ENCODE measurements around the gene PGAP2.

Gene PGAP2

GRCh38 chr11:3815845-3816244, 7.5 kb downstream of the PGAP2 start:
- H3K4me2 ChIP-seq, result peak overlapping the region in 2 of 11 experiments; percentile 34 to 53; a peak in 4 of 22 replicates
- no peak overlapping the region for H3K4me3 ChIP-seq
- H4K20me1 ChIP-seq, result no peaks in the 10 kb centered on the region; a peak in 1 of 22 replicates
- no peaks in the 10 kb centered on the region for H3K9me3 ChIP-seq (replicated peaks in 1 of 11)
- 0 out of 22 replicates have a peak overlapping the region, but pooled peaks of 1 of the 11 experiments have one; percentile 5 for H3K9ac ChIP-seq
- H3K27me3 ChIP-seq, result no peaks in the 10 kb centered on the region
- peaks cover 0 to 18% (median under 1%) of the 10 kb centered on the region in 11 experiments; a peak in 7 of 22 replicates for H3K36me3 ChIP-seq
- TF ChIP-seq Cebpa-rat (IDR thresholded peaks at IDR 0.05), result no peak
- H3K27ac ChIP-seq, result no peak overlapping the region
- peaks cover 10 to 25% (median 18%) of the 10 kb centered on the region in 10 experiments for H3K4me1 ChIP-seq

- Histone ChIP-seq H3K36me3 (peaks cover 0 to 11% (median 4%) of the 10 kb centered on the region in 11 experiments; a peak in 7 of 22 replicates), H3K4me1 (peaks cover 10 to 30% (median 17%) of the 10 kb centered on the region in 10 experiments), H3K9me3 (replicated peaks in 1 of 11) (no peaks in the 10 kb centered on the region), H3K9ac (peak overlapping the region in 4 of 11 experiments; percentile 10 to 43 (median 28); a peak in 4 of 22 replicates), H3K4me3 (no peak overlapping the region), H3K27me3 (no peaks in the 10 kb centered on the region), H4K20me1 (no peaks in the 10 kb centered on the region; a peak in 1 of 22 replicates), H3K4me2 (peak overlapping the region; percentile 34 to 74 (median 53); a peak in 21 of 22 replicates), H3K27ac (peak overlapping the region in 5 of 11 experiments; percentile 17 to 52 (median 45); a peak in 8 of 22 replicates)
- TF ChIP-seq Cebpa-rat (IDR thresholded peaks at IDR 0.05), result no peak
Observed at GRCh38 chr11:3816673-3817072, 8.3 kb downstream of the PGAP2 start.

- Histone ChIP-seq H3K36me3 (peaks cover 0 to 11% (median 4%) of the 10 kb centered on the region in 11 experiments; a peak in 8 of 22 replicates), H3K4me3 (no peak overlapping the region), H3K4me1 (peaks cover 10 to 33% (median 17%) of the 10 kb centered on the region in 10 experiments), H3K27ac (peak overlapping the region in 7 of 11 experiments; percentile 10 to 52 (median 44); a peak in 12 of 22 replicates), H3K9ac (peak overlapping the region in 7 of 11 experiments; percentile 10 to 43 (median 24); a peak in 9 of 22 replicates), H3K27me3 (no peaks in the 10 kb centered on the region), H3K4me2 (peak overlapping the region; percentile 34 to 74 (median 53)), H4K20me1 (no peaks in the 10 kb centered on the region; a peak in 1 of 22 replicates), H3K9me3 (replicated peaks in 1 of 11) (no peaks in the 10 kb centered on the region)
- no peak for TF ChIP-seq Cebpa-rat (IDR thresholded peaks at IDR 0.05)
Observed at GRCh38 chr11:3817181-3817800, 8.9 kb downstream of the PGAP2 start.

- H3K4me3 ChIP-seq, result no peak overlapping the region
- H3K27ac ChIP-seq, result no peak overlapping the region
- H3K36me3 ChIP-seq, result peaks cover 8 to 33% (median 23%) of the 10 kb centered on the region in 11 experiments
- H3K9ac ChIP-seq, result no peak overlapping the region
- no peaks in the 10 kb centered on the region for H3K9me3 ChIP-seq (replicated peaks in 1 of 11)
- no peak overlapping the region for H3K4me2 ChIP-seq
- H3K4me1 ChIP-seq, result peaks cover 12 to 63% (median 33%) of the 10 kb centered on the region in 10 experiments
- H3K27me3 ChIP-seq, result no peaks in the 10 kb centered on the region
- peaks cover 0 to 31% (median 11%) of the 10 kb centered on the region in 11 experiments; a peak in 18 of 22 replicates for H4K20me1 ChIP-seq
- TF ChIP-seq Cebpa-rat (IDR thresholded peaks at IDR 0.05), result no peak
Observed at GRCh38 chr11:3820971-3821370, 12.6 kb downstream of the PGAP2 start.

- peaks cover 21 to 47% (median 36%) of the 10 kb centered on the region in 11 experiments for H3K36me3 ChIP-seq
- no peaks in the 10 kb centered on the region for H3K9me3 ChIP-seq (replicated peaks in 1 of 11)
- H3K27ac ChIP-seq, result no peak overlapping the region
- no peak overlapping the region for H3K4me3 ChIP-seq
- H3K4me1 ChIP-seq, result peaks cover 4 to 64% (median 26%) of the 10 kb centered on the region in 10 experiments
- H3K9ac ChIP-seq, result no peak overlapping the region
- H4K20me1 ChIP-seq, result peaks cover 13 to 44% (median 24%) of the 10 kb centered on the region in 11 experiments; a peak in 21 of 22 replicates
- H3K27me3 ChIP-seq, result no peaks in the 10 kb centered on the region
- no peak for TF ChIP-seq Cebpa-rat (IDR thresholded peaks at IDR 0.05)
- no peak overlapping the region for H3K4me2 ChIP-seq
Observed at GRCh38 chr11:3822312-3822711, 14.0 kb downstream of the PGAP2 start.

GRCh38 chr11:3823303-3823702, 14.9 kb downstream of the PGAP2 start:
- H3K27ac ChIP-seq, result peak overlapping the region in 2 of 11 experiments; percentile 3 to 26; a peak in 1 of 22 replicates
- peak overlapping the region in 7 of 11 experiments; percentile 7 to 62 (median 34); a peak in 11 of 22 replicates for H3K4me2 ChIP-seq
- H3K4me3 ChIP-seq, result no peak overlapping the region
- H3K27me3 ChIP-seq, result no peaks in the 10 kb centered on the region
- H3K4me1 ChIP-seq, result peaks cover 0 to 69% (median 22%) of the 10 kb centered on the region in 10 experiments; a peak in 13 of 20 replicates
- peaks cover 23 to 54% (median 34%) of the 10 kb centered on the region in 11 experiments; a peak in 21 of 22 replicates for H4K20me1 ChIP-seq
- H3K9me3 ChIP-seq (replicated peaks in 1 of 11), result no peaks in the 10 kb centered on the region
- H3K36me3 ChIP-seq, result peaks cover 31 to 57% (median 46%) of the 10 kb centered on the region in 11 experiments
- H3K9ac ChIP-seq, result peak overlapping the region in 2 of 11 experiments; percentile 23 to 34; a peak in 1 of 22 replicates
- TF ChIP-seq Cebpa-rat (IDR thresholded peaks at IDR 0.05), result no peak

- H3K4me2 ChIP-seq, result peak overlapping the region in 7 of 11 experiments; percentile 7 to 62 (median 34); a peak in 11 of 22 replicates
- H3K9me3 ChIP-seq (replicated peaks in 1 of 11), result no peaks in the 10 kb centered on the region
- no peak for TF ChIP-seq Cebpa-rat (IDR thresholded peaks at IDR 0.05)
- 0 out of 22 replicates have a peak overlapping the region, but pooled peaks of 2 of the 11 experiments have one; percentile 23 to 34 for H3K9ac ChIP-seq
- peaks cover 23 to 60% (median 40%) of the 10 kb centered on the region in 11 experiments; a peak in 21 of 22 replicates for H4K20me1 ChIP-seq
- no peak overlapping the region for H3K4me3 ChIP-seq
- peak overlapping the region in 2 of 11 experiments; percentile 3 to 26; a peak in 1 of 22 replicates for H3K27ac ChIP-seq
- H3K4me1 ChIP-seq, result peaks cover 0 to 75% (median 22%) of the 10 kb centered on the region in 10 experiments; a peak in 13 of 20 replicates
- peaks cover 38 to 60% (median 52%) of the 10 kb centered on the region in 11 experiments for H3K36me3 ChIP-seq
- H3K27me3 ChIP-seq, result no peaks in the 10 kb centered on the region
Observed at GRCh38 chr11:3823762-3824506, 15.6 kb downstream of the PGAP2 start.

- Histone ChIP-seq H3K36me3 (peaks cover 47 to 68% (median 58%) of the 10 kb centered on the region in 11 experiments), H3K9ac (no peak overlapping the region)
Observed at GRCh38 chr11:3824714-3825472, 16.5 kb downstream of the PGAP2 start.

More at GRCh38 chr11:3824714-3825472, 16.5 kb downstream of the PGAP2 start:
- peak overlapping the region in 5 of 11 experiments; percentile 12 to 62 (median 33); a peak in 7 of 22 replicates for H3K4me2 ChIP-seq
- peaks cover 0 to 85% (median 27%) of the 10 kb centered on the region in 10 experiments; a peak in 13 of 20 replicates for H3K4me1 ChIP-seq
- no peaks in the 10 kb centered on the region for H3K27me3 ChIP-seq
- peaks cover 23 to 70% (median 50%) of the 10 kb centered on the region in 11 experiments; a peak in 21 of 22 replicates for H4K20me1 ChIP-seq
- no peaks in the 10 kb centered on the region for H3K9me3 ChIP-seq (replicated peaks in 1 of 11)
- no peak for TF ChIP-seq Cebpa-rat (IDR thresholded peaks at IDR 0.05)
- peak overlapping the region in 3 of 11 experiments; percentile 2 to 40 (median 26); a peak in 5 of 22 replicates for H3K27ac ChIP-seq
- H3K4me3 ChIP-seq, result no peak overlapping the region

Measured in BLaER1 treated with 17β-estradiol and CSF1 and Interleukin-3, amounts not matched to agents 10 nM and 100 nM (cell line).